HG03103 (cell line): ENCODE measurements around the gene CLDN16.
A peak's percentile ranks its signal among the peaks of the same experiment; 100 is the strongest.

Source experiments
- ATAC-seq: cut with Tn5 transposase; IDR thresholded peaks from one replicate; pipeline ENCODE4 v1.9.1; 2021; ENCODE audit warnings: low read depth; ENCODE audit not compliant: unreplicated experiment

CLDN16 gene, protein sequence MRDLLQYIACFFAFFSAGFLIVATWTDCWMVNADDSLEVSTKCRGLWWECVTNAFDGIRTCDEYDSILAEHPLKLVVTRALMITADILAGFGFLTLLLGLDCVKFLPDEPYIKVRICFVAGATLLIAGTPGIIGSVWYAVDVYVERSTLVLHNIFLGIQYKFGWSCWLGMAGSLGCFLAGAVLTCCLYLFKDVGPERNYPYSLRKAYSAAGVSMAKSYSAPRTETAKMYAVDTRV

DNA sequence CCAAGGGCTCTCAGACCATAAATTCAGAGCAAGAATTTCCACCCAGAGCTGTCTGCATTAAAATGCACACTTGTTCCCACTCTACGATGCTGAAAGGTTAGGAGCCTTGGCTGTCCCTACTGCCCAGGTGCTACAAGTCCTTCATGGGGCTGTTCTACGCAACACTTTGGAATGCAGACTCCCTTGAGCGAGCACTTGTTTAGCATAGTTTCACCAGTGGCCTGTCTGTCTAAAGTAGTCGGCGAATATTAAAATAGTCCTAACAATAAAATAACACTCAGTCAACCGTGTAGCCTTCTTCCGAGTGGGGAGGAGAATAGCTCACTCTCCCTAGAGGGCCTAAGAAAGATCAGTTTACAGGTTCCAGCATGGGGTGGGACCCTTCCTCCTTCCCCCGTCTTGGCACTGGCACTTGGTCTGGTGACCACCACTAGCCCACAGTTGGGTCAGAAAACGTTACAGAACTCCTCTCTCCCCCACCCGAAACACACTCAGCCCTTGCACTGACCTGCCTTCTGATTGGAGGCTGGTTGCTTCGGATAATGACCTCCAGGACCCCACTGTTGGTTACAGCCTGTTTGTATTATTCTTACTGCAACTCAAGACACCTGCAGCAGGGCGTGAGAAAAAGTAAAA, at the start of gene CLDN16:
Gene CLDN16, plus strand, starts transcription at position 586 of the 636 bp plus-strand sequence. CDS start 167 bp downstream, outside the sequence.
- no peak for ATAC-seq

DNA sequence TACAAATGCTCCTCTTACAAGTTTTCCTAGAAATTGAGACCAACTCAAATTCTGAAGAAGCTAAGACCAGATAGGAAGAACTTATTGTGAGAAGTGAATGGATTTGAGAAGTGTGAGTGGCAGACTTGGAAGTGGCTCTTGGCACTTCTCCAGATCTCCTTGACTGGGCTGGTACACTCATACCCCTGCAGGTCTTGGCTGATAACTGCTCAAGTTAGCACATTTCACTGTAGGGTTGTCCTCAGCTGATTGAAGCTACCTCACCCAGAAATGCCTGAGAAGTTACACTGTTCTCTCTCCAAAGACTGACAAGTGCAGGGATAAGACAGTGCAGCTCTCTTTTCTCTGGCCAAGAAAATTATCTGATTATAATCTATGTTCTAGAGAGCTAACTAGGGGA, 49.2 kb upstream of the CLDN16 start:
- ATAC-seq: no peak

DNA sequence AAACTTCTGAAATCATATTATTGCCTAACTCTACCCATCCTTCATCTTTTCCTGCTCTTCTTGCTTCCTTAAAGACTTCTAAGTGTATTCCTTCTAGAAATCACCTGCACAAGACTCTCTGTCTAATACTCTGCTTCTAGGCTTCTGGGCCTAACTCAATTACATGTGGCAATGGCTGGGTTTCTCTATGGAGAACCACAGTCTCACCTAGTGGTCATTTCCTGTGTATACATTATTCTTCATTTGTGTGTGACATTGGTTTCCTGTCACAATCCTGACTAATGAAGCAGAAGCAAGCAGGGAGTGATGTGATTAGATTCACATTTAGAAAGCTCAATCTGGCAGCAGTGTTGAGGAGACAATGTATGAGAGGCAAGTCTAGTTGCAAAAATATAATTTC, 48.8 kb upstream of the CLDN16 start:
- ATAC-seq: peak; percentile 79

DNA sequence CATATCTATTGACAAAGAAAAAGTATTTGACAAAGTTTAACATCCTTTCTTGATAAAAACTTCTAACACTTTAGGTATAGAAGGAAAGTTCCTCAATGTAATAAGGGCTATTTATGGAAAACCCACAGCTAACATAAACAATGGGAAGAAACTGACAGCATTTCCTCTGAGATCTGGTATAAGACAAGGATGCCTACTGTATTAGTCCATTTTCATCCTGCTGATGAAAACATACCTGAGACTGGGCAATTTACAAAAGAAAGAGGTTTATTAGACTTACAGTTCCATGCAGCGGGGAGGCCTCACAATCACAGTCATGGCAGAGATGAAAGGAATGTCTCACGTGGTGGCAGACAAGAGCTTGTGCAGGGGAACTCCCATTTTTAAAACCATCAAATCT, 47.9 kb upstream of the CLDN16 start:
- no peak for ATAC-seq

DNA sequence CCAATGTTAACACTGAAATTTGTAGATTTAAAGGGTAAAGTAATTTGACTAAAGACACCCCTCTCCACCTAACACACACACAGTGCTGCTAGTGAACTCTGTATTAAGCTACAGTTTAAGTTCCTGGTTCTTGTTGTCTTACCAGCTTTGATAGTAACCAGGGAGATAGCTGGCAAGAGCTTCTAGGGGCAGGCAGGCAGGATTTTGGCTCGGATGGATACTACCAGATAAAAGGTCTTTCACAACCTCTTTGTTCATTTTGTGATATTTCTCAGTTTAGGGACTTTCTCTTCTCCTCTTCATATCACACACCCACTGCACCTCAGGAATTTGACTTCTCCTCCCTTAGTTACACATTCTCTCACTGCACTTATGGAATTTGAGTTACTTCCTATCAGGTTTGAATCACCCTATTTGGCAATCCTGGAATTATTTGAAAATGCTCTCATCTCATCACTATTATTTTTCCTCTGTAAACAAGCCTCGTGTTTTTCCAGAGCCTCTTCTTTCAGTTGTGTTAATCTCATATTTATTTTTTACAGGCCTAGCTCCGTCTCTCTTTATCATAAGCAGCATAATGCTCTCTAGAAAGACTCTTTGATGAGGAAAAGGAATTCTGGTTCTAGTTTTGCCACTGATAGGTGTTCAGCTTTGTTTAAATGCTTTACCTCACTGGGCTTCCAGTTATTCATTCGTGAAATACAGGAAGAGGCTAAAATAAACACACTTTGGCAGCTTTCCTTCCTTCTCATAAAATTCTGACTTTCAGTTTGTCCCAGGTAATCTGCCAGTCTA, 42.7 kb upstream of the CLDN16 start:
- no peak for ATAC-seq

DNA sequence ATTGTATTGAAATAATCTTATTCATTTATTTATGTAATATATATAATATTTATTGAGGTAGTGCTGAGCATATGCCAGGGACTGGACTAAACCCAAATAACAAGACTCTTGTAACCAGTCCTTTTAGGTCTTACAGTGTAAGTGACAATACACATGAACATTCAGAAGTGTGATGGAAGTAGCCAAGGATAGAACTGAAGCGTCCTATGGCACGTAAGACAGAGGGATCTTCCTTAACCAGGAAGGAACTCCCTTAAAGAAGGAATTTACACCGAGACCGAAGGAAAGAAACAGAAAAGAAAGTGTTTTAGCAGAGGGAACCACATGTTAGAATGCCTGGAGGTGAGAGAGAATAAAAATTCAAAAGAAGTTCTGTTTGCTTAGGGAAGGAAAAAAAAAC, 42.1 kb upstream of the CLDN16 start:
- no peak for ATAC-seq

DNA sequence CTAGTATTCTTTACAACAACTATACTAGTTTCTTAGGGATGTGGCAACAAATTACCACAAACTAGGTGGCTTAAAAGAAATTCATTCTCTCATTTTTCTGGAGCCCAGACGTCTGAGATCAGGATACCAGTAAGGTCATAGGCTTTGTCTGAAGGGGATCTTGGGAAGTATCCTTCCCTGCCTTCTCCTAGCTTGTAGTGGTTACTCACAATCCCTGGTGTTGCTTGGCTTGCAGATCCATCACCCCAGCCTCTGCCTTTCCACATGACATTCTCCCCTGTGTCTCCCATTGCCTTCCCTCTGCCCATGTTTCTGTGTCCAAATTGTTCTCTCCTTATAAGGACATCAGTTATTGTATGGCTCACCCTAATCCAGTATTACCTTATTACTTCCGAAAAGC, 41.4 kb upstream of the CLDN16 start:
- no peak for ATAC-seq

DNA sequence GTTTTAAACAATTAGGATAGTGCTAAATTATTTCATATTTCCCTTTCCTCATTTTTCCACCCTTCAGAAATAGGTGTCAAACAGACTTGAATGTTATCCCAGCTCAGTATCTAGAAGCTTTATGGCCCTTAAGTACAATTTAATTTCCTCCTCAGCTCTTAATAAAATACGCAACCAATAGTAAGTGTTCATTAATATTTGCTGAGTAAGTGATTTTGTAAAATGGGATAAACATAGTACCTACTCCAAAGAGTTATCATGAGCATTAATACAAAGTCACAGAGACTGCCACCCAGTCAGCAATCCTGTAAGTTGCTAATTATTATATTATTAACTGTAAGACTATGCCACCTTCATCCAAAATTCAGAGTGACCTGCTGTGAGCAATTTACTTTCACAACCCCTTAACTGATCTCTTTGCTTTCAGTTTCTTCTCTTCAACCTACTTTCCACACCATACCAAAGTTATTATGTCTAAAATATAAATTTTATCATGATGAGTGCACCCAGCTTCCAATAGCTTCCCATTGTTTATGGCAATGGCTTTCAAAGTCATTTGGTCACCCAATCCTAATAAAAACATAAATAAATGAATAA, 35.0 kb upstream of the CLDN16 start:
- ATAC-seq: no peak

DNA sequence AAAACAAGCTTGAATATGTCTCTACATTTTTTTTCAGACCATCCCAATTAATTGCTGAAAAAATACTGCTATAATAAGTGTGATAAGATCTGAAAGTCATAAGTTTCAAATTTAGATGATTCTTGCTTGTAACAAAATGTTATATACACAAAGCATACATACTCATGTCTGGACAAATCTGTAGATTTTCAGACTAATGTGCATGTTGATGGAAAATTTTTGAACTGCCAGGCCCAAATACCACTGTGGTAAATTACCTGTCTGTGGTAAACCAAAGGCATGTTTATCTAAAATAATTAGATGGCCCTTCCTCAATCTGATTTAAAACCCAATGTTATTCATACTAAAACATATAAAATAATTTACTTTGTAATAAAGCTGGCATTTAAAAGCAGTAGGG, 31.7 kb upstream of the CLDN16 start:
- ATAC-seq: no peak

DNA sequence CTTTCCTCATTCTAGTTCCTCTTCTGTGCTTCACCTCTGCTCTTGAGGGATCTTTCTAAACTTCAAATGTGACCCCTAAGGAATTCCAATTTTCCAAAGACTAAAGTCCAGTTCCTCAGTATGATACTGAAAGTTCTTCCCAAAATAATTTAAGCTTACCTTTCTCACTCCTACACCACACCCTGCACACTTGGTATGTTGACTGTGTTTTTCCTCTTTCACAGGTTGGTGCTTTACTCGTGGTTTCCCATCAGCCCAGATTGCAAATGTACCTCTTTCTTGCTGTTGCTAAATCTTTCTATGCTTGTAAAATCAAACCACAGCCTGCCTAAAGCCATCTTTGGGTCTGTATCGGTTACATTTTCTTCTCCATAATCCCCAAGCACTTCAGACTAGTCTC, 30.5 kb upstream of the CLDN16 start:
- no peak for ATAC-seq

DNA sequence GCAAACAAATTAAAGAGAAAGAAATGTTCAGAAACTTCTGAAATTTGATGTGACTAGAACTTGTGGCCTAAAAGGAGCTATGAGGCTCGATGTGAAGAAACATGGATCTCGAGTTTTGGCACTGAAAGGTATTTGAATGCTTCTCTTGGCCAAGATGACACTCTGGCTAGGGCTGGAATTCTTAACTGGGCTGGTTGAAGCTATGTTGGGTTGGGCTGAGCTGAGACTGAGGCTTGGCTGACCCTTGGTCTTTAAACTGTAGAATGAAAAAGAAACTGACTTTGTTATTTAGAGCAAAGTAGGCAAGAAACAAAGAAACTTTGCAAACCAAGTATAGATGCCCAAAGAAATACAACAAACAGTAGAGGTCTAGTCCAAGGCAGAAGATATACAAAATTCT, 28.1 kb upstream of the CLDN16 start:
- ATAC-seq: no peak

DNA sequence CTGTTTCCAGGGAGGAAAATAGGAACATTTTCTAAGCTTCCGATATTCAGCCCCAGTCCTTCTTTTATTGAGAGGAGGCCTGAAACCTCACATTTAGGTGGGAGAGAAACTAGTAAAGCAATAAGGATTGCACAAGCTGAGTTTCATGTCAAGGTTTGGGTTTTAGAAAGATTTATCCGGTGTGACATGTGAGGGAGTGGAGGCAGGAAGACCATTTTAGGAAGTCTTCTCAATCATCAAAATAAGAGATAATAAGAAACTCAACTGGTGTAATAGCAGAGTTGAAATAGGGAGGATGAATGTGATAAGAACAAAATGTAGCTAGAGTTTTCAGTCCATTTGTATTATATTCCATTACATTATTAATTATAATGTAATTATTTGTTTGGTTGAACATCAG, 27.7 kb upstream of the CLDN16 start:
- ATAC-seq: no peak

DNA sequence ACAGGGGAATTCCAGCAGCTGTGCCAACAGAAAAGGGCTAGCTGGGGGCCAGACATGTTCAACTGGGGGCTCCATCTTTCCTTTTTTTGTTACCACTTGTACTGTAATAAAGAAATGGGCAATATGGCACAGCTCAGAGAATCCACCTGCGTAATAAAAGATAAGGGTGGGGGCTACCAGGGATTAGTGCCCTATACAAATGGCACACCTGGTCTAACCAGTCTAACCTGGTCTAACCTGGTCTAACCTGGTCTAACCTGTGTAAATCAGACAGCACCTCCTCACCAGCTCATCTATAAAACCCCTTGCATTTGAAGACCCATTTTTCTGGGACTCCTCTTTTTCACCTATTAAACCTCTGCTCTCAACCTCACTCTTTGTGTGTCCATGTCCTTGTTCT, 26.2 kb upstream of the CLDN16 start:
- ATAC-seq: no peak

DNA sequence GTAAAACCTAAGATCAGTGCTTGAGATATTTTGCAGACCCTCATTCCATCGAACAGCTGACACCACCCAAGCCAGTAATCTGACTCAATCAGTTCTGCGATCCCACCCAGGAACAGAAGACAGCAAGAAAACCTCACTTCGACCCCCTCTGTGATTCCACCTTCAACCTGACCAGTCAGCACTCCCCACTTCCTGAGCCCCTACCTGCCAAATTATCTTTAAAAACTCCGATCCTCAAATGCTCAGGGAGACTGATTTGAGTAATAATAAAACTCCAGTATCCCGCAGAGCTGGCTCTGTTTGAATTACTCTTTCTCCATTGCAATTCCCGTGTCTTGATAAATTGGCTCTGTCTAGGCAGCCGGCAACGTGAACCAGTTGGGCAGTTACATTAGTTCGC, 25.7 kb upstream of the CLDN16 start:
- ATAC-seq: no peak

DNA sequence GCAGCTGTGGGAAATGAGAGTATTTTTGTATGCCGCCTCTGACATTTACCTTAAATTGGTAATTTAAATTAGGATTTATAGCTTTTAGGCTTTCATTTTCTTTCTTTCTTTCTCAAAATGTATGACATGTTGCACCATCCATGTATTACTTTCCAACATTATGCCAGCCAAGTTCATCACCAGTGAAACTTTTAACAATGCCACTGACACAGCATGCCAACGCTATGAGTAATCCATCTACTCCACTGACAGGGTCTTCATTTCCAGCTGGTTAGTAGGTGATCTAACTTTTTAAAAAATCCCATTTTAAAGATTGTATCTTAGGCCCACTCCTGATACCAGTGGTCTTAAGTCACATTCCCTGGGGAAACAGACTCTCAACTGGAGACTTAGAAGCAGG, 21.8 kb upstream of the CLDN16 start:
- ATAC-seq: no peak

DNA sequence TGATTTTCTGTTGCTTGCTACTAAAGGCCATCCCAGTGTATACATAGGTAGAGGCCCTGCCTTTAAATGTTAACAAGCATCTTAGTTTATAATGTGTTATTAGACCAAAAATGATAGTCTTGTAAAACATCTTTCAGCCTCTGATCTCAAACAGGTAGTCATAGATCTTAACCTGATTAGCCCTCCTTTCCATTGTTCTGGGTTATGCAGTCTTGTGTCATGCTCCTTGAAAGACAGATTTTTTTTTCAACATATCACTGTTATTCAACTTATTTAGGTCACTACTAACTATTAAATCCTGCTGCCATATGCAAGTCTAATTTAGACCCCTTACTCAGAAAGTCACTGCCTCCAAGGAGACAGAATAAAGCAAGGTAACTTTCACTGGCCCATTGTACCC, 19.1 kb upstream of the CLDN16 start:
- no peak for ATAC-seq

DNA sequence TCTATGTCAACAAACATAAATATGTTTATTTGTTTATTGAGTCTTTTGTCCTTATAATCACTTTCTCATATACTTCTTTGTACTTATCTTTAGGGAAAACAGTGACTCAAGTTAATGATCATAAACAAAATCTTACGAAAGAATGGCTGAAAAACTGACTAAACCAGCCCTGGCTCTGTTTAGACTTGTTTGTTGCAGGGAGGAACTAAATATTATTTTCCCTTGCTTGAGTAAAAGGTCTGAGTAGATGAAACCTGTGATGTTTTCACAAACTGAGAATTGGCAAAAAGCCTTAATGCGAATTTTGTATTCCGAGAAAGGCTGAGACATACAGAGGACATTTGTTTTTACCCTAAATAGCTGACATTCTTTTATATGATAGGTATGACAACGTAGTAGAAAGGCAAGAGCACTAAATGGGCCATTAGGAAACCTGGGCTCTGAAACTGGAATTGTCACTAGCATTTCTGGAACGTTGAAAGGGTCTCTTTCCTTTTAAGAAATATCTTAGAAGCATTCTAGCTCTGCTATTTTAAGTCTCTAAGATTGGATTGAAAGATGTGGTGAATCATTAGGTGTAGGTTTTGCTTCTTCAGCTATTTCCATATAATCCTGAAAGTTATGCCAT, 18.2 kb upstream of the CLDN16 start:
- ATAC-seq: no peak

DNA sequence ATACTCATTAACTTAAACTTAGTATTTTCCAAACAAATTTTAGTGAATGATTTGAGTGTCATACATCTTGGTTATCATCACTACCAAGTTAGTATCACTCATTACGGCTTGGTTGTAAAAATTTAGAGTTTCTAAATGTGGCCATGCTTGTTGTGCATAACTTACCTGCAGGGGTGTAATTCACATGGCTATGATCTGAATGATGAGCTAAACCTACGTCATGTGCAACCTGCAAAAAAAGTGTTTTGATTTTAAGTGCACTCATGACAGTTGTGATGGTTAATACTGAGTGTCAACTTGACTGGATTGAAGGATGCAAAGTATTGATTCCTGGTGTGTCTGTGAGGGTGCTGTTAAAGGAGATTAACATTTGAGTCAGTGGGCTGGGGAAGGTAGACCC, 17.6 kb upstream of the CLDN16 start:
- no peak for ATAC-seq

DNA sequence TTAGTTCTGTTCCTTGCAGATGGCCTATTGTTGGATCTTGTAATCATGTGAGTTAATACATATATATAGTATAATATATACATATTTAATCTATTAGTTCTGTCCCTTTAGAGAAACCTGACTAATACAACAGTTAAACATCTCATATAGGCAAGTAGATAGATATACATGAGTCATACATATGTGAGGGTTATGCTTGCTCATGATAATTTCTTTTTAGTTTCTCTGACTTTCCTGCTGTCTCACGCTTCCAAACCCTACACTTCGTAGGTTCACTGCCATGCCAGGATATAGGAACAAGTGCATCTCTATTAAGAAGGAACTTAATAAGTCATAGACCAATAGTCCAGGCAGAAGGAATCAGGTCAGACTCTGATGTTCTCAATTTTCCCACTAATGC, 16.8 kb upstream of the CLDN16 start:
- no peak for ATAC-seq

DNA sequence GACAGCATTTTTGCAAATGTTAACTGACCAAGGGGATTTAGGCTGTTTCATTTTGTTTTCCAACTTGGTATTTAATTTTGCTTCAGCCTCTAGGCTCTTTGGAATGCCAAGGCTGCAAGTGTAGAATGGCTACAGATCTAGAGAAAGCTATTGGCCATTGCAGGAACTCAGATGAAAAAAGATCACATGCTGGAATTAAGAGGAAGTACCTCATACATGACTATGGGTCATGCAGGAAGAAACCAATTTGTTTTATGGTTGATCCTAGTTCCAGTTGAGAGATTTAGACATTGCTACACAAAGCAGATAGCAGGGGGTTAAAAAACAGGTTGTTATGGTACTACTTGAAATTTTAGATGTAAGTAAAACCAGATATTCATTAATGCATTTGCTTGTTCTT, 12.7 kb upstream of the CLDN16 start:
- ATAC-seq: no peak

DNA sequence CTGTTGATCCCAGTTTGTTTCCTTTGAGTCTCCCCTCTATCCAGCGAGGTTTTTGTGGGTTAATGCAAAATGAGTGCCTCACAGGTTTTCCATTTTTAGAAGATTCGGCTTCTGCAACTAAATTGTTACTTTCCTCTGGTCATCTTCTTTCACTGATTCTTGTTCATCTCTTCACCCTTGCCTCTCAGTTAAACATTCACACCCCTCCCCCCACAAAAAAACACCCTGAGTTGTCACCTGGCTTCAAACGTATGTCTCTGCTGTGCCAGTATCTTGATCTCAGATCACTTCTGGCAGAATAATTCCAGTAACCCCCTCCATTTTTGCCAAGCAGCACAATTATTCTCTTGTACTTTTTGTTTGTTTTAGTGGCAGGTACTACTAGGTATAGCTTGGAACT, 12.3 kb upstream of the CLDN16 start:
- no peak for ATAC-seq
